ENCODE results near the gene LITAF.
"Not testable (repeated sequence)": the region's sequence is repeated elsewhere in the genome, so short reads cannot be mapped to it uniquely, and the experiment has no call there.

LITAF gene

DNA sequence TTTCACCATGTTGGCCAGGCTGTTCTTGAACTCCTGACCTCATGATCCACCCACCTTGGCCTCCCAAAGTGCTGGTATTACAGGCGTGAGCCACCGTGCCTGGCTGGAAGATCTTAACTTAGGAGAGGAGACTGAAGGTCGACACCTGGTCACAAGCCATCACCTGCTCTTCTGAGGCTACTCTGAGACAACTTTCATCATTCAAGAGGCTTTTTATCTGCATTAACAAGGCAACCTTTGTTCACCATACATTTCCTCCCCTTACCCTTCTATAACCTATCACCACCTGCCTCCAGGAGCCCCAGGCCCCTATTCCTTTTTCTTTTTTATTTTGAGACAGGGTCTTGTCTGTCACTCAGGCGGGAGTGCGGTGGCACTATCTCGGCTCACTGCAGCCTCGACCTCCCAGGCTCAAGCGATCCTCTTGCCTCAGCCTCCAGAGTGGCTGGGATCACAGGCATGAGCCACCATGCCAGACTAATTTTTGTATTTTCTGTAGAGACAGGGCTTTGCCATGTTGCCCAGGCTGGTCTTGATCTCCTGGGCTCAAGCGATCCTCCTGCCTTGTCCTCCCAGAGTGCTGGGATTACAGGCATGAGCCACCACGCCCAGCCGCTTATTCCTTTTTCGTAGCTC is 6.2 kb downstream of the LITAF start:
- Mint-ChIP-seq H3K9me3 (no peaks in the 10 kb centered on the region), H3K27me3 (no peaks in the 10 kb centered on the region), H3K4me1 (peaks cover 94% of the 10 kb centered on the region), H3K36me3 (peaks cover 20% of the 10 kb centered on the region), H3K27ac (peak overlapping the region; percentile 61), H3K4me3 (no peak overlapping the region)
- no peak for ATAC-seq

DNA sequence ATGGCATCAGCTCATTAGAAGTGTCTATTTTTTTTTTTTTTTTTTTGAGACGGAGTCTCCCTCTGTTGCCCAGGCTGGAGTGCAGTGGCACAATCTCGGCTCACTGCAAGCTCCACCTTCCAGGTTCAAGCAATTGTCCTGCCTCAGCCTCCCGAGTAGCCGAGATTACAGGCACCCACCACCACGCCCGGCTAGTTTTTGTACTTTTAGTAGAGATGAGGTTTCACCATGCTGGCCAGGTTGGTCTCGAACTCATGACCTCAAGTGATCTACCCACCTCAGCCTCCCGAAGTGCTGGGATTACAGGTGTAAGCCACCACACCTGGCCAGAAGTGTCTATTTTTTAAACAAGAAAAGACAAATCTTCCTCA is 9.4 kb downstream of the LITAF start:
- H3K27me3 Mint-ChIP-seq, ATAC-seq, H3K9me3 Mint-ChIP-seq, H3K4me3 Mint-ChIP-seq: not testable (repeated sequence)
- peaks cover 34% of the 10 kb centered on the region for H3K36me3 Mint-ChIP-seq
- peaks cover 88% of the 10 kb centered on the region for H3K4me1 Mint-ChIP-seq
- H3K27ac Mint-ChIP-seq = peak overlapping the region; percentile 53

DNA sequence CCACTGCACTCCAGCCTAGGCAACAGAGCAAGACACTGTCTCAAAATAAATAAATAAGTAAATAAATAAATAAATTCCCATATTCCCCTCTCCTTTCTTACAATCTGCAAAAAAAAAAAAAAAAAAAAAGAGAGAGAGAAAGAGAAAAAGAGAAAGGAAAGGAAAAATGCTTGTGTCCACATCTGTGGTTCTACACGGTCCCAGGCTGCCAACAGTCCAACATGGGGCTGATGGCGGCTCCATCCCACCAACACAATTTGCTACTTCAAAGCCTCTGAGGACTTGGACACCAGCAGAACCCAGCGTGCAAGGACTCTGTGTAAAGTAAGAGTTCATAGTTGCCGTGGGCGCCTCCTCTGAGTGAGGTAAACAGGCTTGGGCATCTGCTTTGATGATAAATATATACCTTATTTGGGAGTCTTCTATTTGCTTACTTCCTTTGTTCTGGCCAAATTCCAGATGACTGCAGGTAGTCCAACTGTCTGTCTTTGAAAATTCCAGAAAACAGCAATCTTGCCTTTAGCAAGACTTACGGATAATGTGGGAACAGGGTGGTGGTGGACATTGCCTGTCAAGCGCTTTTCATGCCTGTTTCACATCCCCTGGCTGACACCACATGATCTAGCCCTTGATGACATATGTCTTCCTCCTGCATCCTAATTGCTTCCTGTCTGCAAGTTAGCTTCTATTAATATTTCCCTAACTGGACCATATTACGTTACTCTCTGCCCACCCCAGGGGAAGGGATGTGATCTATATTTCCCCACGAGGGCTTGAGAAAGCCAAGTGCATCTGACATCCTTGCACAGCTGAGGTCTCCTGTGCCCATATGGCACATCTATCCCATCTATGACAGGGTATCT is 10.1 kb downstream of the LITAF start:
- Mint-ChIP-seq H3K4me1 (peaks cover 88% of the 10 kb centered on the region), H3K4me3 (peak overlapping the region; percentile 62), H3K9me3 (no peaks in the 10 kb centered on the region), H3K36me3 (peaks cover 39% of the 10 kb centered on the region), H3K27me3 (no peaks in the 10 kb centered on the region), H3K27ac (peak overlapping the region; percentile 53)
- peak; percentile 87 for ATAC-seq

DNA sequence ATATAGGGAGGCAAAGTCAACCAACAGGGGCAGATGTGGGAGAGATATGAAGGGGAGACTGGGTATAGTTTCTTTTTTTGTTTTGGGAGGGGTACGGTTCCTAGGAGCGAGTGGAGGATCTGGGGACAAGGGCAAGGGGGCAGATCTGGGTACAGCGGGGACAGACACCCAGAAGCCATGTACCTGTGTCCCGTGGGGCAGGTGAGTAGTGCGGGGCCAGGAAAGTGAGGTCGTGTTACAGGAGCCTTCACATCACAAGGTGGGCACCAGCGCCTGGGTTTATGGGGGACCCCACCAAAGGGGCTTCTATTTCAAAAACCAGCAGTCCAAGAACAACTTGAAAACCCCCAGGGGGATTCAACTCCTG is 11.5 kb downstream of the LITAF start:
- no peaks in the 10 kb centered on the region for H3K9me3 Mint-ChIP-seq
- H3K36me3 Mint-ChIP-seq = peaks cover 32% of the 10 kb centered on the region
- peak overlapping the region; percentile 48 for H3K27ac Mint-ChIP-seq
- peak overlapping the region; percentile 16 for H3K4me3 Mint-ChIP-seq
- no peak for ATAC-seq
- H3K27me3 Mint-ChIP-seq = no peaks in the 10 kb centered on the region
- peaks cover 88% of the 10 kb centered on the region for H3K4me1 Mint-ChIP-seq

DNA sequence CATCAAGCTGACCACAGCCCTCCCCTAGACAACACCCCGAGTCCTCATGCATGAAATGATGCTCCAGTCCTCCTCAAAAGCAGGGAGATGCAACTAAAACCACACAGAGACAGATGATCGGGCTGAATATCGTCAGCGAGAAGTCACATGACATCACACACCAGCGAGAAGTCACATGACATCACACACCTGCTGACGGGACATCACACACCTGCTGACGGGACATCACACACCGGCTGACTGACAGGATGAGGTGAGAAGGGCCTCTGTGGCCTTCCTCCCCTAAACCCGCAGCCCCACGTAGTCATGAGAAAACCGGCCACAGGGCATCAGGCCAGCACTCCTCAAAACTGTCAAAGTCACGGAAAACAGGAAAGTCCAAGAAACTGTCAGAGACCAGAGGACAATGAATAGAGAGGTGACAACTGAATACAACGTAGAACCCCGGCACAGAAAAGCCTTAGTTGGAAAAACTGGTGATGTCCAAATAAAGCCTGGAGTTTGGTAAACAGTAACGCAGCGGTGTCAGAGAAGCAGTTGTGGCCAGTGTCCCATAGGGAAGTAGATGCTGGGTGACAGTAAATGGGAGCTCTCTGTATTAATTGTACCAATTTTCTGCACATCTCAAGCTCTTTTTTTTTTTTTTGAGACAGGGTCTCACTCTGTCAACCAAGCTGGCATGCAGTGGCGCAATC is 14.3 kb downstream of the LITAF start:
- no peaks in the 10 kb centered on the region for H3K27me3 Mint-ChIP-seq
- ATAC-seq = peak; percentile 50
- peaks cover 35% of the 10 kb centered on the region for H3K36me3 Mint-ChIP-seq
- H3K27ac Mint-ChIP-seq = peak overlapping the region; percentile 72
- H3K9me3 Mint-ChIP-seq = no peaks in the 10 kb centered on the region
- peak overlapping the region; percentile 2 for H3K4me3 Mint-ChIP-seq
- H3K4me1 Mint-ChIP-seq = peaks cover 80% of the 10 kb centered on the region

DNA sequence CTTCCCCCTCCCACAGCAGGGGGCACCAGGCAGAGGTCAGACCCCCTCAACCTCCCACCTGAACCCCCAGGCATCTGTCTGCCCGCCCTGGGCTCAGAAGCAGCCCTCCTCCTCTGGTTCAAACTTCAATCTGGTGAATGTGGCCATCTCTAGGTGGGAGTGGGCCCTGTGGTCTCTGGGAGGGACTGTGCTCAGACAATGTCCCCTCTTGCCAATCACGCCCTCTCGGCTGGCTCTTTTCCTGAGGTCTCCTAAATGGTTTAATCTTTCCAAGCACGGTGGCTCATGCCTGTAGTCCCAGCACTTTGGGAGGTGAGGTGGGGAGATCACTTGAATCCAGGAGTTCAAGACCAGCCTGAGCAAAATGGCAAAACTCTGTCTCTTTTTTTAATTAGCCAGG is 15.2 kb downstream of the LITAF start:
- no peak for ATAC-seq
- Mint-ChIP-seq H3K27ac (peak overlapping the region; percentile 72), H3K27me3 (no peaks in the 10 kb centered on the region), H3K36me3 (peaks cover 44% of the 10 kb centered on the region), H3K4me3 (no peak overlapping the region), H3K9me3 (no peaks in the 10 kb centered on the region), H3K4me1 (peaks cover 79% of the 10 kb centered on the region)

DNA sequence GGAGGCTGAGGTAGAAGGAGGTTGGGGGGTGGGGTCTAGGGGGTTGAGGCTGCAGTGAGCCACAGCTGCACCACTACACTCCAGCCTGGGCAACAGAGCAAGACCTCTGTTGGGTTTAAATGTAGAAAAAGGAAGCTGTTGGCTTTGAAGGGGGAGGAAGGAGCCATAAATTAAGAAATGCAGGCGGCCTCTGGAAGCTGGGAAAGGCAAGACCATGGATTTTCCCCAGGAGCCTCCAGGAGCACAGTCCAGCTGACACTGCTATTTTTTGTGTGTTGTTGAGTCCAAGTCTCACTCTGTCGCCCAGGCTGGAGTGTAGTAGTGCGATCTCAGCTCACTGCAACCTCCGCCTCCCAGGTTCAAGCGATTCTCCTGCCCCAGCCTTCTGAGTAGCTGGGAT is 15.9 kb downstream of the LITAF start:
- ATAC-seq = no peak

DNA sequence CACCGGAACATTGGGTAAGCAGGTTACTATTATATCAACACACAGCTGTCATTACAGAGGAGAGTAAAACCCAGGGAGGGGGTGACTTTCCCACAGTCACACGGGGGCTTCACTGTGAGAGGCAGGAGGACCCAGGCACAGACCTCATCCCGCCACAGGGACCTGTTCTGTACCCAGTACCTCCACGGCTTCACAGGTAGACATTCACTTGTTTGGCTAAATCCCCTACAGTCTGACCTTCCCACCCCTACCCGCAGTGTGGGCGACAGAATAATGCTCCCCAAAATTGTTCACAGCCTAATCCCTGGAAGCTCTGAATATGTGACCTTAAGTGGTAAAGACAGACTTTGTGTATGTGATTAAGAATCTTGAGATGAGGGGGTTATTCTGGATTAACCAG is 16.5 kb downstream of the LITAF start:
- no peak overlapping the region for H3K4me3 Mint-ChIP-seq
- H3K4me1 Mint-ChIP-seq = peaks cover 78% of the 10 kb centered on the region
- H3K9me3 Mint-ChIP-seq = no peaks in the 10 kb centered on the region
- peaks cover 50% of the 10 kb centered on the region for H3K36me3 Mint-ChIP-seq
- no peaks in the 10 kb centered on the region for H3K27me3 Mint-ChIP-seq
- ATAC-seq = no peak
- H3K27ac Mint-ChIP-seq = peak overlapping the region; percentile 72

More for the DNA sequence above, 15.9 kb downstream of the LITAF start:
- peak overlapping the region; percentile 72 for H3K27ac Mint-ChIP-seq
- H3K27me3 Mint-ChIP-seq = no peaks in the 10 kb centered on the region
- peaks cover 51% of the 10 kb centered on the region for H3K36me3 Mint-ChIP-seq
- no peaks in the 10 kb centered on the region for H3K9me3 Mint-ChIP-seq
- no peak overlapping the region for H3K4me3 Mint-ChIP-seq
- H3K4me1 Mint-ChIP-seq = peaks cover 78% of the 10 kb centered on the region

DNA sequence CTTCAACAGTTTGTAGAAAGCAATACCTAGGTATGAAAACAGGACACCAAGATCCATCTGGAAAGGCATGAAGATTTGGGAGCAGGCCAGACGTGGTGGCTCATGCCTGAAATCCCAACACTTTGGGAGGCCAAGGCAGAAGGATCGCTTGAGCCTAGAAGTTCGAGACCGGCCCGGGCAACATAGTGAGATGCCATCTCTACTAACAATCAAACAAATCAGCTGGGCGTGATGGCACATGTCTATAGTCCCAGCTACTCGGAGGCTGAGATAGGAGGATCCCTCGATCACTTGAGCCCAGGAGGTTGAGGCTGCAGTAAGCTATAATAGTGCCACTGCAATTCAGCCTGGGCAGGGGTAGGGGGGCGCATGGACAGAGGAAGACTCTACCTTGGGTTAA is 20.3 kb downstream of the LITAF start:
- H3K27ac Mint-ChIP-seq = peak overlapping the region; percentile 36
- peaks cover 45% of the 10 kb centered on the region for H3K36me3 Mint-ChIP-seq
- no peak overlapping the region for H3K4me3 Mint-ChIP-seq
- peaks cover 67% of the 10 kb centered on the region for H3K4me1 Mint-ChIP-seq
- no peak for ATAC-seq
- H3K27me3 Mint-ChIP-seq = no peaks in the 10 kb centered on the region
- no peaks in the 10 kb centered on the region for H3K9me3 Mint-ChIP-seq

DNA sequence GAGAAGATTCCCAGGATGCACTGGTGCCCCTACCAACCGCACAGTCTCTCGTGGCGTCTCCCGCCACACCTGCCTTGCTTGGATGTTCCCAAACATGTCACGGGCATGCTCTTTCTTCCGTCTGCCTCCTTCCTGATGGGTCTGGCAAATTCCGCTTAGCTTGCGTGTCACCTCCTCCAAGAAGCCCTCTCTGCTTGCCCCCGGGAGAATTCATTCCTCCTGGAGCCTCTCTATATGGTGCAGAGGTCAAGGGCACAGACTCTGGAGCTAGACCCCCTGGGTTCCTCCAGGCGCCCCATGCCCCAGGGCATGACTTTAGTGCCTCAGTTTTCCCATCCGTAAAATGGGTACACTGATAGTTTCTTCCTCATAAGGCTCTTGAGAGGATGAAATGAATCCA is 21.1 kb downstream of the LITAF start:
- Mint-ChIP-seq H3K4me1 (peaks cover 67% of the 10 kb centered on the region), H3K27me3 (no peaks in the 10 kb centered on the region), H3K4me3 (no peak overlapping the region), H3K27ac (no peak overlapping the region), H3K36me3 (peaks cover 50% of the 10 kb centered on the region), H3K9me3 (no peaks in the 10 kb centered on the region)
- ATAC-seq = no peak

DNA sequence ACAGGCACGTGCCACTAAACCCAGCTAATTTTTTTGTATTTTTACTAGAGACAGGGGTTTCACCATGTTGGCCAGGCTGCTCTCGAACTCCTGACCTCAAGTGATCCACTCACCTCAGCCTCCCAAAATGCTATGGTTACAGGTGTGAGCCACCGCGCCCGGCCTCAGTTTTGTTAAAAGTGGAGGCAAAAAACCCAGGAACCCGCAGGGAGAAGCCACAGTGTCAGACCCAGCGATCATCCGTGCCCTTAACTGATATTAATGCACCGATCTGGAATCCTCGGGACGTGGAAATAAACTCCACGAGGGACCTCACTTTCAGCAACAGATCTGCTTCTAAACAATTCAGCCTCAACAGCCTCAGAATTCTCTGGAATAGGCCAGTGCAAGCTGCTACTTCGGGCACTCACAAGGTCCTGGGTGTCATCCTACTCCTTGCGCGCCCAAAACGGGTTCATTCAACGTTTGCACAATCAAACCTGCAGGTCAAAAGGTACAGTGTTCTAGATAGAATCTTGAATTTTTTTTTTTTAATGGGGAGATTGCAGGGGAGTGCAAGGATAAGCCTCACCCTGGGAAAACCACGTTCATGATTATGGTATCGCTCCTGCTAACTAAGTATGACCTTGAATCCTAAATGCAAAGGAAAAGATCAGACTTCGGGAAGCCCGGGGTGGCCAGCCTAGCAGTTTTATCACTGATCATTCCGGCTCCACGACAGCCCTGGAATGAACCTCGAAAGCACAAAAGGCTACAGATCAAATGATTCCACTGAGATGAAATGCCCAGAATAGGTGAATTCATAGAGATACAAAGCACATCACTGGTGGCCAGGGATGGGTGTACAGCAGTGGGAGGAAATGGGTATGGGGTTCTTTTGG is 22.4 kb downstream of the LITAF start:
- no peak for ATAC-seq
- no peaks in the 10 kb centered on the region for H3K27me3 Mint-ChIP-seq
- H3K27ac Mint-ChIP-seq = no peak overlapping the region
- peaks cover 49% of the 10 kb centered on the region for H3K36me3 Mint-ChIP-seq
- no peaks in the 10 kb centered on the region for H3K9me3 Mint-ChIP-seq
- peaks cover 62% of the 10 kb centered on the region for H3K4me1 Mint-ChIP-seq
- no peak overlapping the region for H3K4me3 Mint-ChIP-seq

DNA sequence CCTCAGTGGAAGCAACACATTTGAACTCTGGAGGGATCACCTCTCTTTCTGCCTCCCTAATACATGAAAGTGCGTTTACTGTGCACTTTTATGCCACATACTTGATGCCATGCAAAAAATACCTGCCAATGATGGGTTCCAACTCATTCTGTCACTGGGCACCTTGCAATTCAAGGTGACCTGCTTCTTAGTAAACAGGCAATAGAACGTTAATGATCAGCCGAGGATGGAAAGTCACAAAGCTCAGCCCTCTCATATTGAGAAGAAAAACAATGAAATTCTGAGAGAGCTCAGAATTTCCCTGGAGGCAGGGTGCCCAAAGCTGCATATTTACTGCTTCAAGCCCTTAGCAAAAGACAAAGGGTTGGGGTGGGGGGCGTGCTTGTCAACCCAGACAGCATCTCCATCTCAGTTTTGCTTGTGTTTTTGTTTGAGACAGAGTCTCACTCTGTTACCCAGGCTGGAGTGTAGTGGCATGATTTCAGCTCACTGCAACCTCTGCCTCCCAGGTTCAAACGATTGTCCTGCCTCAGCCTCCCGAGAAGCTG is 23.2 kb downstream of the LITAF start:
- Mint-ChIP-seq H3K27ac (peak overlapping the region; percentile 22), H3K4me1 (peaks cover 59% of the 10 kb centered on the region), H3K36me3 (peaks cover 48% of the 10 kb centered on the region), H3K9me3 (no peaks in the 10 kb centered on the region), H3K27me3 (no peaks in the 10 kb centered on the region), H3K4me3 (no peak overlapping the region)
- no peak for ATAC-seq

DNA sequence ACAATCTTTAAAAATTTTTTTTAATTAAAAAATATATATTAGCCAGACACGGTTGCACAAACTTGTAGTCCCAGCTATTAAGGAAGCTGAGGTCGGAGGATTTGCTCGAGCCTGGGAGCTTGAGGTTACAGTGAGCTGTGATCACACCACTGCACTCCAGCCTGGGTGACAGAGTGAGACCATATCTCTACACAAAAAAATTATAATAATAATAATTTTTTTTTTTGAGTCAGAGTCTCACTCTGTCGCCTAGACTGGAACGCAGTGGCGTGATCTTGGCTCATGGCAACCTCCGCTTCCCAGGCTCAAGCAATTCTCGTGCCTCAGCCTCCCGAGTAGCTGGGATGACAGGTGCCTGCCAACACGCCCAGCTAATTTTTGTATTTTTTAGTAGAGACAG is 23.8 kb downstream of the LITAF start:
- Mint-ChIP-seq H3K36me3 (peaks cover 50% of the 10 kb centered on the region), H3K4me3 (no peak overlapping the region), H3K9me3 (no peaks in the 10 kb centered on the region), H3K4me1 (peaks cover 61% of the 10 kb centered on the region), H3K27me3 (no peaks in the 10 kb centered on the region), H3K27ac (peak overlapping the region; percentile 22)
- no peak for ATAC-seq

DNA sequence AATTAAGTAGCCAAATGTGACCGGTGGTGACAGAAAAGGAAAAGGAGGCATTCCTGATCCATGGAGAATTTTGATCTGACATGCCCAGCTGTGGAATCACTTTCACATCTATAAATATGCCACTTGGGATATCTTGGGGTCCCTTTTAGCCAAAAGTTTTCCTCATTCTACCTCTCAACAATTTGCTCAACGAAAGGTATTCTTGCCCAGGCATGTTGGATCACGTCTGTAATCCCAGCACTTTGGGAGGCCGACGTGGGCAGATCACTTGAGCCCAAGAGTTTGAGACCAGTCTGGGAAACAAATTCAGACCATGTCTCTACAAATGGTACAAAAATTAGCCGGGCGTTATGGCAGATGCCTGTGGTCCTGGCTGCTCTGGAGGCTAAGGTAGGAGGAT is 24.3 kb downstream of the LITAF start:
- Mint-ChIP-seq H3K27me3 (no peaks in the 10 kb centered on the region), H3K4me3 (no peak overlapping the region), H3K9me3 (no peaks in the 10 kb centered on the region), H3K27ac (no peak overlapping the region), H3K36me3 (peaks cover 48% of the 10 kb centered on the region), H3K4me1 (peaks cover 61% of the 10 kb centered on the region)
- ATAC-seq = no peak

DNA sequence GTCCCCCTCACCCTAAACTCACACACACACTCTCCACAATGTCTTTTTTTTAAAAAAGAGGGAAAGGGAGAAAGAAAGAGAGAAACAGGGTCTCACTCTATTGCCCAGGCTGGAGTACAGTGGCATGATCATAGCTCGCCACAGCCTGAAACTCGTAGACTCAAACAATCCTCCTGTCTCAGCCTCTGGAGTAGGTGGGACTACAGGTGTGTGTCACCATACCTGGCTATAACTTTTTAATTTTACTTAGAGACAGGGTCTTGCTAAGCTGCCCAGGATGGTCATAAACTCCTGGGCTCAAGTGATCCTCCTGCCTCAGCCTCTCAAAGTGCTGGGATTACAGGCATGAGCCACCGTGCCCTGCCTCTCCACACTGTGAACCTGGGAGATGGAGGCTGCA is 24.9 kb downstream of the LITAF start:
- no peak for ATAC-seq
- Mint-ChIP-seq H3K27me3 (no peaks in the 10 kb centered on the region), H3K36me3 (peaks cover 47% of the 10 kb centered on the region), H3K4me1 (peaks cover 60% of the 10 kb centered on the region), H3K27ac (no peak overlapping the region), H3K4me3 (no peak overlapping the region), H3K9me3 (no peaks in the 10 kb centered on the region)
